H1 (cell line): ENCODE results near the gene LDLRAD3. TPM values are rescaled to one million over a fixed set of nuclear protein-coding genes. Genes with fewer than 3 reads are reported as not detected.

ENCODE experiments used
- ASH2L ChIP-seq: fragments of 200-600, 300-600 bp; sonication (generic); IDR thresholded peaks from one replicate; pipeline ENCODE4 v1.7.1; 2017; ENCODE audit warnings: low read length
- CHD2 ChIP-seq: IDR thresholded peaks from 2 replicates; pipeline ENCODE4 v1.6.1; 2012; ENCODE audit warnings: low read length, improper control_type of control experiment
- EZH2 ChIP-seq: fragments of 200-600 bp; sonication (generic); IDR thresholded peaks from 2 replicates; pipeline ENCODE4 v1.7.1; 2012; ENCODE audit warnings: low read depth, mild to moderate bottlenecking, moderate library complexity, low read length, inconsistent platforms; ENCODE audit not compliant: severe bottlenecking
- GABPA ChIP-seq: IDR thresholded peaks from 2 replicates; pipeline ENCODE4 v1.6.1; 2011; ENCODE audit warnings: mild to moderate bottlenecking, low read length, moderate library complexity, borderline replicate concordance; ENCODE audit not compliant: insufficient read depth
- JUN ChIP-seq: IDR thresholded peaks from 2 replicates; pipeline ENCODE4 v1.6.1; 2011; ENCODE audit warnings: low read depth, mild to moderate bottlenecking, improper control_type of control experiment, low read length
- KDM4A ChIP-seq: IDR thresholded peaks from one replicate; pipeline ENCODE4 v1.7.1; 2012; ENCODE audit warnings: low read depth, mild to moderate bottlenecking, moderate library complexity, low read length, inconsistent platforms; ENCODE audit not compliant: severe bottlenecking
- KDM5A ChIP-seq: fragments of 200-600 bp; IDR thresholded peaks from 2 replicates; pipeline ENCODE4 v1.7.1; 2012; ENCODE audit warnings: mild to moderate bottlenecking, low read length, inconsistent platforms, mixed read lengths
- PHF8 ChIP-seq: fragments of 200-600 bp; sonication (generic); conservative IDR thresholded peaks from 2 replicates; pipeline ENCODE4 v1.7.1; 2012; ENCODE audit warnings: low read depth, mild to moderate bottlenecking, inconsistent platforms, low read length, moderate library complexity
- POLR2A ChIP-seq, 2 experiments: IDR thresholded peaks; 1 replicate in 1 of 2; 2 replicates in 1 of 2; pipeline ENCODE4 v1.6.1; 2011; ENCODE audit warnings: low read depth in 2 of 2, low read length in 2 of 2, mild to moderate bottlenecking in 2 of 2; ENCODE audit errors: control extremely low read depth in 1 of 2
- POLR2AphosphoS5 ChIP-seq: IDR thresholded peaks from 2 replicates; pipeline ENCODE4 v1.6.1; 2011; ENCODE audit warnings: low read depth, low read length
- RBBP5 ChIP-seq: IDR thresholded peaks from 2 replicates; pipeline ENCODE4 v1.7.1; 2012; ENCODE audit warnings: low read depth, mild to moderate bottlenecking, inconsistent platforms, low read length, moderate library complexity, borderline replicate concordance
- SIN3A ChIP-seq, 2 experiments: IDR thresholded peaks in 1 of 2; conservative IDR thresholded peaks in 1 of 2; 2 replicates each; pipeline ENCODE4 v1.6.1; 2011 to 2012; ENCODE audit warnings: low read length in 2 of 2, improper control_type of control experiment in 1 of 2, low read depth in 1 of 2, mild to moderate bottlenecking in 1 of 2
- SIX5 ChIP-seq: IDR thresholded peaks from 2 replicates; pipeline ENCODE4 v1.6.1; 2011; ENCODE audit warnings: mild to moderate bottlenecking, low read depth, low read length
- SP2 ChIP-seq: IDR thresholded peaks from 2 replicates; pipeline ENCODE4 v1.6.1; 2012; ENCODE audit warnings: mild to moderate bottlenecking, low read length, inconsistent platforms
- SRF ChIP-seq: IDR thresholded peaks from 2 replicates; pipeline ENCODE4 v1.6.1; 2011; ENCODE audit warnings: mild to moderate bottlenecking, low read depth, low read length, moderate library complexity
- SUZ12 ChIP-seq: fragments of 200-600 bp; sonication (generic); IDR thresholded peaks from 2 replicates; pipeline ENCODE4 v1.6.1; 2012; ENCODE audit warnings: mild to moderate bottlenecking, inconsistent platforms, low read length, moderate library complexity, mixed read lengths
- TAF7 ChIP-seq: optimal IDR thresholded peaks from 2 replicates; pipeline ENCODE3; 2011; ENCODE audit warnings: low read depth, mild to moderate bottlenecking, inconsistent platforms, low read length, moderate library complexity, borderline replicate concordance
- TEAD4 ChIP-seq: IDR thresholded peaks from 2 replicates; pipeline ENCODE4 v1.6.1; 2012; ENCODE audit warnings: low read depth, low read length, inconsistent platforms, mixed read lengths
- YY1 ChIP-seq: IDR thresholded peaks from 2 replicates; pipeline ENCODE4 v1.6.1; 2011; ENCODE audit warnings: low read depth, mild to moderate bottlenecking, low read length
- polyA plus RNA-seq, 7 experiments: library from polyadenylated mRNA; depleted of rRNA in 3 of 7; stranded (reverse) in 5 of 7; unstranded in 2 of 7; fragments of >200 nt in 5 of 7; fragments of 200-250 nt in 2 of 7; gene quantifications; 1 replicate in 5 of 7; 2 replicates in 1 of 7; 4 replicates in 1 of 7; pipeline versions ENCODE4 v1.2.1 to v1.2.3, GENCODE V29; 2011 to 2013; ENCODE audit warnings: missing spikeins in 2 of 7, mixed read lengths in 2 of 7
- total RNA-seq: library from RNA; stranded (reverse); fragmentation: NEBNext Ultra II Directional; extraction: Animal tissue kit (Norgen Biotek cat#: 25700); gene quantifications from 2 replicates; pipeline ENCODE4 v1.2.1, GENCODE V29; 2021
- TF ChIP-seq, protein P1 (sequence below), 3 experiments: IDR thresholded peaks; 1 replicate in 2 of 3; 2 replicates in 1 of 3; pipeline versions ENCODE4 v1.5.1 to v1.6.1; 2011; ENCODE audit warnings: low read length in 3 of 3, mild to moderate bottlenecking in 3 of 3, inconsistent platforms in 2 of 3, low read depth in 1 of 3, moderate library complexity in 1 of 3; ENCODE audit not compliant: insufficient read depth in 1 of 3; ENCODE audit errors: control extremely low read depth in 1 of 3
- TF ChIP-seq, protein P2 (sequence below): IDR thresholded peaks from 2 replicates; pipeline ENCODE4 v1.6.1; 2012; ENCODE audit warnings: inconsistent platforms
- TF ChIP-seq, protein P3 (sequence below): IDR thresholded peaks from 2 replicates; pipeline ENCODE4 v1.6.1; 2011; ENCODE audit warnings: low read length, improper control_type of control experiment

LDLRAD3 gene
- total and polyA plus RNA-seq, 2 of the 8 experiments (the other 6 are each of a cell fraction or from before 2014, with no cell fraction given): 18.6 to 22.8 TPM

DNA sequence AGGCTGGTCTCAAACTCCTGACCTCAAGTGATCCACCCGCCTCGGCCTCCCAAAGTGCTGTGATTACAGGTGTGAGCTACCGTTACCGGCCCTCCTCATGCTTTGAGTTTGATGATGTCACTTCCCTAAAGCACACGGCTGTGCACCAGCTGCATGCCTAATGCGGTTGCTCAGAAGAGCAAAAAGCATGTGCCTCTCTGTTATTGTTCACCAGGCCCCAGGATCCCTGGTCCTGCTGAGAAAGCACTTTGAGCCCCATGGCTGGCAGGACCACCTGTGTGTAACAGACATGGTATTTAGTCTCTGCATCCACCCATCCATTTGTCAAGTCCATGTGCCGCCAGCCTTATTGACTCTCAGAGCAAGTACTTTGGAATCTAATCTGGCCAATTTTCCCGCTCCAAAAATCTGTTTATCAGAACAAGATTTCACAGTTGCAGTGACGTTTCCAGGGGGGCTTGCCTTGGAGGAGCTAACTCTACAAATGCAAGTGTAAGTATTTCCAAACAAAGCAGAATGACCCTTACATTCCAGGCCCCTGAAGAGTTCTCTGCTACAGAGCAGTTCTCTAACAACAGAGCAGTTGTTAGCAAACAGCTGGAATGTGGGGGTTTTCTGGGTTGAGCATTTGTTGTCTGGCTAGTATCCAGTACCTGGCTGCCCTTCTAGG is 89.4 kb downstream of the LDLRAD3 start (continued):
- TF ChIP-seq, protein P1, sequence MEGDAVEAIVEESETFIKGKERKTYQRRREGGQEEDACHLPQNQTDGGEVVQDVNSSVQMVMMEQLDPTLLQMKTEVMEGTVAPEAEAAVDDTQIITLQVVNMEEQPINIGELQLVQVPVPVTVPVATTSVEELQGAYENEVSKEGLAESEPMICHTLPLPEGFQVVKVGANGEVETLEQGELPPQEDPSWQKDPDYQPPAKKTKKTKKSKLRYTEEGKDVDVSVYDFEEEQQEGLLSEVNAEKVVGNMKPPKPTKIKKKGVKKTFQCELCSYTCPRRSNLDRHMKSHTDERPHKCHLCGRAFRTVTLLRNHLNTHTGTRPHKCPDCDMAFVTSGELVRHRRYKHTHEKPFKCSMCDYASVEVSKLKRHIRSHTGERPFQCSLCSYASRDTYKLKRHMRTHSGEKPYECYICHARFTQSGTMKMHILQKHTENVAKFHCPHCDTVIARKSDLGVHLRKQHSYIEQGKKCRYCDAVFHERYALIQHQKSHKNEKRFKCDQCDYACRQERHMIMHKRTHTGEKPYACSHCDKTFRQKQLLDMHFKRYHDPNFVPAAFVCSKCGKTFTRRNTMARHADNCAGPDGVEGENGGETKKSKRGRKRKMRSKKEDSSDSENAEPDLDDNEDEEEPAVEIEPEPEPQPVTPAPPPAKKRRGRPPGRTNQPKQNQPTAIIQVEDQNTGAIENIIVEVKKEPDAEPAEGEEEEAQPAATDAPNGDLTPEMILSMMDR (IDR thresholded peaks at IDR 0.05; ENCODE audit: control extremely low read depth in 1 of 3, insufficient read depth in 1 of 3, low read depth in 1 of 3, low read length in 3 of 3): no peak
- TF ChIP-seq GABPA: no peak
- peak; percentile 36 for TF ChIP-seq ASH2L
- TF ChIP-seq SIN3A (conservative IDR thresholded peaks at IDR 0.05 in 1 of 2, IDR thresholded peaks at IDR 0.05 in 1 of 2; ENCODE audit: low read depth in 1 of 2, low read length in 2 of 2): 0 out of 4 replicates have a peak, but pooled peaks have one; percentile 11 to 50
- no peak for TF ChIP-seq KDM4A
- no peak for TF ChIP-seq POLR2A (IDR thresholded peaks at IDR 0.05; ENCODE audit: control extremely low read depth in 1 of 2, low read depth in 2 of 2, low read length in 2 of 2)
- TF ChIP-seq SRF: no peak
- no peak for TF ChIP-seq POLR2AphosphoS5
- no peak for TF ChIP-seq CHD2
- TF ChIP-seq SIX5: no peak
- no peak for TF ChIP-seq JUN
- TF ChIP-seq, protein P2, sequence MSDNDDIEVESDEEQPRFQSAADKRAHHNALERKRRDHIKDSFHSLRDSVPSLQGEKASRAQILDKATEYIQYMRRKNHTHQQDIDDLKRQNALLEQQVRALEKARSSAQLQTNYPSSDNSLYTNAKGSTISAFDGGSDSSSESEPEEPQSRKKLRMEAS: peak; percentile 89
- no peak for TF ChIP-seq EZH2
- TF ChIP-seq SP2: no peak
- no peak for TF ChIP-seq SUZ12
- TF ChIP-seq RBBP5: no peak
- TF ChIP-seq, protein P3, sequence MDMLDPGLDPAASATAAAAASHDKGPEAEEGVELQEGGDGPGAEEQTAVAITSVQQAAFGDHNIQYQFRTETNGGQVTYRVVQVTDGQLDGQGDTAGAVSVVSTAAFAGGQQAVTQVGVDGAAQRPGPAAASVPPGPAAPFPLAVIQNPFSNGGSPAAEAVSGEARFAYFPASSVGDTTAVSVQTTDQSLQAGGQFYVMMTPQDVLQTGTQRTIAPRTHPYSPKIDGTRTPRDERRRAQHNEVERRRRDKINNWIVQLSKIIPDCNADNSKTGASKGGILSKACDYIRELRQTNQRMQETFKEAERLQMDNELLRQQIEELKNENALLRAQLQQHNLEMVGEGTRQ: no peak
- TF ChIP-seq TAF7: peak; percentile 39
- TF ChIP-seq KDM5A: no peak
- peak; percentile 97 for TF ChIP-seq TEAD4
- no peak for TF ChIP-seq PHF8
- no peak for TF ChIP-seq YY1
- TF ChIP-seq, all 59 proteins: peak for 16
